GM08714 (cell line): ENCODE results near the gene SPAG9.

Experiments
- H3K4me3 ChIP-seq: fragments of 200-500 bp; sonication (Bioruptor generic); 2 replicates; pipeline ENCODE4 v1.5.1; 2014; ENCODE audit warnings: mild to moderate bottlenecking, low read length, inconsistent platforms
- ZNF274 ChIP-seq: IDR thresholded peaks from 2 replicates; pipeline ENCODE4 v1.6.1; 2012; ENCODE audit warnings: mild to moderate bottlenecking, low read depth, low read length

The SPAG9 gene

DNA sequence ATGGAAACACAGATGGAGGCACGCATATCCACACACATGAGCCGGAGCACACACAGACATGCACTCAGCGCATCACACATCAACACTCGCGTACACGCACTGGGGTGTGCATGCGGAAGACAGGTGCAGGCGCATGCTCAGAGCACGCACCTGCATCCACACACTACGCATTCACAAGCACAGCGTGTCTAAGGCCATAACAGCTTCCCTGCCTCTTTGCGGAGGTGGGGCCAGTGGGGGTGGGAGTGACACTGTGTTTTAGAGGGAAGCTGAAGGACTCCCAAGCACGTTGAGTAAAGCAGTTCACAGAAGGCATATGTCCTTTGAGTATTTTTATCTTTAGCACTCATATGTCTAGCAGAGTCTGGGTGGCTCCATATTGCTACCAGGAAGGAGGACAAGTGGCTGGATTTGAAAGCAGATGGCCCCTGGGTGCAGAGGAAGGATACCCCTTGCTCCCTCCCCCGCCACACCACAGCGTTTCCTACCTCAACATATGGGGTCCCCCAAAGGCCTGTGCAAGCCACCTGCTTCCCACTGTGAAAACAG, 185.9 kb downstream of the SPAG9 start:
- H3K4me3 ChIP-seq = no peak overlapping the region
- TF ChIP-seq ZNF274 = no peak

DNA sequence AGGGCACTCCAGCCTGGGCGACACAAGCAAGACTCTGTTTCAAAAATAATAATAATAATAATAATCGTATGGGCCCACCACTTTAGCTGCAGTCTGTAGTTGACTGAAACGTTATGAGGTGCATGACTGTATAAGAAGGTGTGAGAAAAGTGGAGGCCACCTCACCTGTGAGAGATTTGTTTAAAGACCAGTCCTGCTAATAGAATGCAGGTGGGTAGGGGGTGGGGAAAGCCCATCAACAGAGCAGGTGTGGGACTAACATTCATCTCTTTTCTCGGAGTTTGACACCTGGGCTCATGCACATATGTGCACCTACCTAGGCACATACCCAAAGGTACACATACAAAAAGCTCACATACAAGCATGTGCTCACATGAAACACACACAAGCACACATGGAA, 186.5 kb downstream of the SPAG9 start:
- no peak overlapping the region for H3K4me3 ChIP-seq
- TF ChIP-seq ZNF274 = no peak

DNA sequence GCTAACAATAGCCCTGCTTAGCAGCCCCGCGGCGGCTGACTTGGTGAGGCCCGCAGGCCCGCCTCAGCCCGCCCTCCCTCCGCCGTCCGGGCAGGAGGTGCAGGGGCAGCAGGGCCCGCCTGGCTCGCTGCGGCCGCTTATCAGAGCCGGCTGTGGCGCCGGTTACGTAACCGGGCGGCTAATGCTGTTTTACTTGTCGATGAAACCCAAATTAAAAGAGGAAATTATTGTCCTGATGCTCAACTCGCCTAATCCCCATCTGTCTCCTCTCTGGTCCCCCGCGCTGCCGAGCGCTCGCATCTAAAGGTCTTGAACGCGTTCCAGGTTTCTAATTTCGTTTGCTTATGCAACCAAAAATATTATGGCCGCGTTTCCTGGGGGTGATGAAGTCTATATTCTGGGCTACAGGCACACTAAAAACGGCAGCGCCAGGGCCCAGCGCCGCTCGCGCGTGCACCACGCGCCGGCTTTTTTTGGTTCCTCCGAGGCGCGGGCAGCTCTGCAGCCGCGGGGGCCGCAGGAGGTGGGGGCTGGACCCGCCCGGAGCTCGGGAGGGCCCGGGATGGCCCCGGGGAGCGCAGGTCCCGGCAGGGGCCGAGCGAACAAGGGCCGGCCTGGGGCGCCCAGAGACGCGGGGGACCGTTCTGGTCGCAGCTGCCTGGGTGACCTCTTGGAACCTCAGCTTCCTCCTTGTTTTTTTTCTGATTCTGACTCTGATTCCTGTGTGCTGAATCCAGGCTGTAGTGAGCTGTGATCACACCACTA, 189.3 kb downstream of the SPAG9 start:
- H3K4me3 ChIP-seq = peak overlapping the region; percentile 18; the same call in 1 of the 2 replicates

DNA sequence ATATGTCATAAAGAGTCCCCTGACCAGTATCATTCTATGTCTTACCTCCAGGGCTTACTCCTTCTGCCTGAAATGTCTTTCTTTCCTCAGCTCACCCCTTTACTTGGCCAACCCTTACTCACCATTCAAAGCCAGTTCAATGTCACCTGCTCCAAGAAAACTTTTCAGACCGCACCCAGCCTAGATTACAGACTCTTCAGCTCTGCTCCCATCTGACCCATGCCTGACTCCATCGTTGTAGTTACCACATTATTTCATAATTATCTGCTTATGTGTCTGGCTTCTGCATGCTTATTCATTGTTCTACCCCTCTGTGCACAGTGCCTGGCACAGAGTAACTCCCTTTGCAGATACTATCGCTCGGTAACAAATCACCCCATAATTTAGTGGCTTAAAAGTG, 192.0 kb downstream of the SPAG9 start:
- no peak for TF ChIP-seq ZNF274
- no peak overlapping the region for H3K4me3 ChIP-seq

More for the DNA sequence above, 189.3 kb downstream of the SPAG9 start:
- TF ChIP-seq ZNF274 = no peak

DNA sequence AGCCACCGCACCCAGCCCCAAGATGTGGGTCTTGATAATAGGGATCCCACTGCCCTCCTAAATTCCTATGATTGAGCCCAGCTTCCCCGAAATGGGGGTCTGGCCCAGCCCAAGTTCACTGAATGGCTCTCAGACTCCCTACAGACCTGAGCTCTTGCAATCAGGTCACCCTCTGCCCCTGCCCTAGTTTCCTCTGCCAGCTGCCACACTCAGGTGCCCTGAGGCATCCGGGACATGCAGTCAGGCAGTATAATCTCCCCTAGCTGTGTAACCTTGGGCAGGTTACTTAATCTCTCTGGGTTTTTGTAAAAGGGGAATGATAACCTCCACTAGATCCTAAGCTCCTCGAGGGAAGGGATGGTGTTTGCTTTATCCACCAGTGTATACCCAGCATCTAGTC, 193.4 kb downstream of the SPAG9 start:
- TF ChIP-seq ZNF274 = no peak
- no peak overlapping the region for H3K4me3 ChIP-seq

DNA sequence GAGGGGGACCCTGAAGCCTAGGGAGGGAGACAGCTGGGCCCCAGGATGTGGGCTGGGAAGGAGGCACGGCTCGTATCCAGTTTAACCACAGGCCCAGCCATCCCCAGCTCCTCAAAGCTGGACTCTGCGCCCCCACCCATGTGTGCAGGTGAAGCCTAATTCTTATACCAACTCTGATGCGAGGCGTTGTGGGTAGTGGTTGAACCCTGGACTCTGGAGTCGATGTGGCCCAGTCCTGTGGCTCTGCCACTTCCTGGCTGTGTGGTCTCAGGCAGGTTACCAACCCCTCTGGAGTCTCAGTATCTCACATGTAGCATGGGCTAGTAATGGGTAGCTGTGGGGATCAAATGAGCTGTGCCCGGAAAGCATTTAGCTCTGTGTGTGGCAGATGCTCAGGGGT, 194.1 kb downstream of the SPAG9 start:
- no peak overlapping the region for H3K4me3 ChIP-seq
- no peak for TF ChIP-seq ZNF274

DNA sequence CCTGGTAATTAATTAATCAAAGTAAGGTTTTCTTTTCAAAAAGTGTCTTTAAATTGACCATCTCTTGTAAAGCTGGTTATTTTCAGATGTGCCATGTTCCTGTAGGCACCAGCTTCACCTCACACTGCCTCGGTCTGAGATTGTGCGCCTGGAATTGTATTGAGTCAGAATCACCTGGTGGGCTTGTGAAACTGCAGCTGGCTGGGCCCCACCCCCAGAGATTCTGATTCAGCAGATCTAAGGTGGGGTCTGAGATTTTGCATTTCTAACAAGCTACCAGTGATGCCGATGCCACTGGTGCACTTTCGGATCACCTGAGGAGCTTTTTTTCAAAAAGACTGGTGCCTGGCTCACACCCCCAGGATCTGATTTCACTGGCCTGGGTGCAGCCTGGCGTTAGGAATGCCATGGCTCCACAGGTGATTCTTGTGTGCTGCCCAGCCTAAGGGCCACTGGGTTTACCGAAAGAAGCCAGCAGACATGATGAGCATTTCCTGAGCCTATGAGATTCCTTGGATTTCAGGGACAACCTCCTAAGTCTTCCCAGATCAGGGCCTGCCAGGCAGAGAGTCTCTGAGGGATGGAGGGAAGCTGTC, 195.3 kb downstream of the SPAG9 start:
- no peak for TF ChIP-seq ZNF274

DNA sequence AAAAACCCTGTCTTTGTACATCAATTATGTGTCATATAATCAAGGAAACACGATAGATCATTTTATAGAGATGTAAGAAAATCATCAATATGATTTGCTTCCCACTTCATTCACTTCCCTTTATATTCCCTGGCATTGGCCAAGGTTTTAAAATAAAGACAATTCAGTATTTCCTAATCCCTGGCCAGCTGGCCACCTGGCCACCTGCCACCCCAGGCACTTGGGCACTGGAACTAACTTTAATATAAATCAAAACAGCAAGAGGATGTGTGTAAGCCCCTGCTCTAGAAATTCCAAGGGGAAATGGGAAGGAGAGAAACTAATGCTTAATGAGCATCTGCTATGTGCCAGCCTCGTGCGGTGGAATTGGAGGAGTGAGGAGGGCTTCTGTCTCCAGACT, 195.9 kb downstream of the SPAG9 start:
- H3K4me3 ChIP-seq = no peak overlapping the region
- TF ChIP-seq ZNF274 = no peak

More for the DNA sequence above, 195.3 kb downstream of the SPAG9 start:
- no peak overlapping the region for H3K4me3 ChIP-seq

DNA sequence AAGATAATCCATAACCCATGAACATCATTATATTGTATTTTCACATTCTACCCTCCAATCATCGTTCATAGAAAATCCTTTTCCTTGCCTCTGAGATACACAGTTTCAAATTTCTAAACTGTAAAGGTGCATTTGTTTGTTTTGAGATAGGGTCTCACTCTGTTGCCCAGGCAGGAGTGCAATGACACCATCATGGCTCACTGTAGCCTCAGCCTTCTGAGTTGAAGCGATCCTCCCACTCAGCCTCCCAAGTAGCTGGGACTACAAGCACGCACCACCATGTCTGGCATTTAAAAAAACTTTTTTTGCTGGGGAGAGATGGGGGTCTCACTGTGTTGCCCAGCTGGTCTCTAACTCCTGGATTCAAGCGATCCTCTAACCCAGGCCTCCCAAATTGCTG, 196.4 kb downstream of the SPAG9 start:
- no peak for TF ChIP-seq ZNF274
- H3K4me3 ChIP-seq = no peak overlapping the region

DNA sequence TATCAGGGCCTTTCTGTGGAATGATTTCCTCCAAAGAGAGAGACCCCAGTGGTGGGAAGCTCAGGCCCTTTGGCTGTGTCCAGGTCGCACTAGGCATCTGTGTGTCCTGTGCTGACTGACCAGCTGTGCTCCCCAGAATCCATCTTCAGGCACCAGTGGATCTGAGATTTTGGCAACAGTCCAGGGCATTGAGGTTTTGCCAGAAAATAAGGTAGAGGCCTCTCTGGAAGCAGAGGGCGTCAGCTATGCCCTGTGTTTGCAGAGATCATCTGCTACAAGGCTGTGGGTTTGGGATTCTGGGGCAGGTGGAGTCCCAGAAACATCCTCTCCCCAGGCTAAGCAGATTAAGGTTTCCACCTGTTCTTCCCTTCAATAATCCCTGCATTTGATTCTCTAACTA, 197.1 kb downstream of the SPAG9 start:
- TF ChIP-seq ZNF274 = no peak
- no peak overlapping the region for H3K4me3 ChIP-seq

DNA sequence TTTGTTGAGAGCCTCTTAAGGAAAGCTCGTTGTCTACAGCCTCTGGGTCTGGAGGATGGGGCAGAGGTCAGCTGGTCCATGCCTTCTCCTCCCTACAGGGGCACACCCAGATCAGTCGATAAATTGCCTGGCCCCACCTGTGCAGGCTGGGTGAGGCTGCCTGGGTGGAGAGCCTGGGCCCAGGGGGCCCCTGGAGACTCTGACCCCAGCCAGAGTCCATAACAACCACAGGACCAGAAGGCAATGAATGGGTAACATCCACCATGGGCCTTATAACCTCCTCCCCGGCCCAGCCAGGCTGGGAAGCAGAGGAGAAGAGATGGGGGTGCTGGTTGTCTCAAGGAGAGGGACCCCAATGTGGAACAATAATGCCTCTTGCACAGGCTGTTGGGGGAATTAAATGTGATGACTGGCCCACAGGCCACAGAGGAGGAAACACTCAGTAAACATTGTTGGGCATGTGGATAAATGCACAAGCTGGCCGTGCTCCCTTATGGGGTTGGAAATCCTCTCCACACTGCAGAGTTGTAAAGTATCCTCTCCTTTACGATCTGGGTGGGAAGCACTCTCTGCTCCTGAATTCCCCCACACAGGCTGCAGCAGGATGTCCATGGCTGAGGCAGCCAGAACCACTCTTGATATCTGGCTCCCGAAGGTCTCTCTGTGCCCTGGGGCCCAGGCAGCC, 197.8 kb downstream of the SPAG9 start:
- no peak for TF ChIP-seq ZNF274

DNA sequence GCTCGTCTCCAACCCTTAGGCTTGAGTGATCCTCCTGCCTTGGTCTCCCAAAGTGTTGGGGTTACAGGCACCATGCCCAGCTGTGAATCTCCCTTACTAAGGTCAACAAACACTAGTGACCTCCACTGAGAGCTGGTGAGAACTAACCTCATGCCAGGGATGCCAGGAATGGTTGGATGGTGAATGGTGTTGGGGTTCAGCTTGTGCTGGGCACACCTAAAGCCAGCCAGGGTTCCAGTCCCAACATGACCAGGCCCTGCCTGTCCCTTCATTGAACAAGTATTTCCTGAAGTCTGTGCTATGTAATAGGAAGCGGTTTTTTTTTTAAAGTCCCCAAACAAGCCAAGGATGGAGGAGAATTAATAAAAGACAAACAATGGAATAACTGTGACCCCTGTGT, 198.6 kb downstream of the SPAG9 start:
- H3K4me3 ChIP-seq = no peak overlapping the region
- TF ChIP-seq ZNF274 = no peak

More for the DNA sequence above, 197.8 kb downstream of the SPAG9 start:
- H3K4me3 ChIP-seq = no peak overlapping the region

DNA sequence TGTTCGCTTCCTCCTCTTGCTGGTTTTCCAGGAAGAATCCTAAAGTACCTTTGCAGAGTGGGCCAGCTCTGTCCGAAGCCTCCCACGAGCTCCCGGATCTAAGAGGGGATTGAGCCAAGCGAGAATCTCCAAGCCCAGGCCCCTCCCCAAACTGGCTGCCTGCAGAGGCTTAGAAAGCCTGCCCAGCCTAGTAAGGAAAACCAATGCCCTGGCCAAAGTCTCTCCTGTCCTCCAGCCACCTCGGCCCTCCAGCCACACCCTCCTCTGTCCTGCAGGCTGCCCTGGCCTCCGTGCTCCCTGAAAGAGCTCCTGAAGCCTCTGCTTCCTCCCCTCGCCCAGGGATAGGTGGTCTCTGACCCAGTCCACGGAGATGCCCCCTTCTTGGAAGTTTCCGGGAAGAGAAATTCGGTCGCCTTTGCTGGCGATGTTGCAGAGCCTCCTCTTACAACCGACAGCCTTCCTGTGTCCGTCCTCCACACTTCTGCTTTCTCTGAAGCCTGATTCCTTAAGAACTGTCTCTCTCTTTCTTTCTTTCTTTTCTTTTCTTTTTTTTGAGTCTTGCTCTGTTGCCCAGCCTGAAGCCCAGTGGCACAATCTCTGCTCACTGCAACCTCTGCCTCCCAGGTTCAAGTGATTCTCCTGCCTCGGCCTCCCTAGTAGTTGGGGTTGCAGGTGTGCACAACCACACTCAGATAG, 199.6 kb downstream of the SPAG9 start:
- H3K4me3 ChIP-seq = no peak overlapping the region
- no peak for TF ChIP-seq ZNF274

DNA sequence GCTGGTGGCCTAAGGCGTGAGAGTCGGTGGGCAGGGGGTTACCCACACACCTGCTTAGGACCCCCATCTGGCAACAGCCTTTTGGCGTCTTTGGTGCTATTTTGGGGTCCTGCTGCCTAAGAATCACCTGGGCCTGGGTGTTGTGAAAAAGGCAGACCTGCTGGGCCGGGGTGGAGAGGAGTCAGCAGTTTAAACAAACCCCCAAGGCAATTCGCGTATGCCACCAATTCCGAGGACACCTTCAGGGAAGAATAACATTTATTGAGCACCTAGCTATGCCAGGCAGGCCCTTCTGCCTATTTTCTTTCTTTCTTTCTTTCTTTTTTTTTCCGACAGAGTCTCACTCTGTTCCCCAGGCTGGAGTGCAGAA, 200.6 kb downstream of the SPAG9 start:
- no peak overlapping the region for H3K4me3 ChIP-seq
- TF ChIP-seq ZNF274 = no peak

DNA sequence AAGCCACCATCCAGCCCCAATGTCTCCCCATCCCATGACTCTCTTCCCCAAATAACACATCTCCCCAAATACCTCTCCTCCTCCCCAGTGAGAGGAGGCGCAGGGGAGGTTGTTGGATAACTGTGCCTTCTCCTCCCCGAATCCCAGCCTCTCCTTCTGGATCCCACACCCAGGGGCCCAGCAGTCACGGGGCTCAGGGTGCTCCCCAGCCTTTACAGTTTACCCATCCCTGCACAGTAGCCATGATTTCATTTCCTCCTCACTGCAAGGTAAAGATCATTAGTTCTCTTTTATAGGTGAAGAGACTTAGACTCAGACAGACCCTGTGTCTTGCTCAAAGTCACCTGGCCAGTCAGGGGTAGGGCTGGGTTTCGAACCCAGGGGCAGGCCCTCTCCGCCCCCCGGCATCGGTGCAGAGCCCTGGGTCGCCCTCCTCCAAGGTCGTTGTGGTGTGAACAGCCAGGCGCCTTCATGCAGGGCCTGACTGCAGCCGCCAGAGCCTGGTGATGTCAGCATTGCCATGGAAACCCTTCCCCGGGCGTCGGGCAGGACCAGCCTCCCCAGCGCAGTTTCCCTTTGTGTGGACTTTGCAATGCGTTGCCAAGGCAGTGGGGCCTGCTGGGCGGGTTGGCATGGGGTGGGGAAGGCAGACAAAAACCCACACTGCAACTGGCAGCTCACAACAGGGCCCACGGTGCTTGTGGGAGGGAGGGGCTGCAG, 201.2 kb downstream of the SPAG9 start:
- H3K4me3 ChIP-seq = no peak overlapping the region

More for the DNA sequence above, 201.2 kb downstream of the SPAG9 start:
- no peak for TF ChIP-seq ZNF274
